ENCODE results near the gene TMIE. TPM values are rescaled to one million over a fixed set of nuclear protein-coding genes. Genes with fewer than 3 reads are reported as not detected.

TMIE gene
- total RNA-seq, 1 experiment from 2014 or later: not detected

DNA sequence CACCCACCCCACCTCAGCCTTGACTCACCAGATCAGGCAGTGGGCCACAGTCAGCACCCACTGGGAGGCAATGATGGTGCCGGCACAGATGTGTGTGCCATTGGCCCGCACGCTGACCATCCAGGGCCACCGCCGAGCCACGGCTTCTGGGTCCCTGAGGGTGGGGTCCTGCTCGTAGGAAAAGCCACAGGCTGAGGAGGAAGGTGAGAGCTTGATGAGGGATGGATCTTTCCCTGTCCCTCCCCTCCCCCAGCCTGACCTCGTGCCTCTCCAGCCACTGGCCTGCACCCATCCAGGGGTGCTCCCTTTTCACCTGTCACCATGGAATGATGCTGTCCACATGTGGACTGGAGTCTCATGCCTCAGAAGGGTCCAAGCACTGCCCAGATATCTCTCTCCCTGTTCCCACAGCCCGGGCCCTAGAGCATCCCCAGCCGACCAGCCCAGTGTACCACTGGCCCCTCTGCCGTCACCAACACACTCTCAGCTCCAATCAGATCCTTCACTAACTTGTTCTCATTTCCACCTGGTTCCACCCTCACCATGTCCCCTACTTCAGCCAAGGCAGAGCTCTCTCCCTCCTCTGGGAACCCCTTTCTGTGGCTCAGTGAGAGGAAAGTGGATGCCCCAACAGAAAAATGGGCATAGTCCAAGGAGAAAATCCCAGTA lies 14.4 kb downstream of the TMIE start:
- H3K9me3 Mint-ChIP-seq (ENCODE audit: unreplicated experiment): no peaks in the 10 kb centered on the region
- CTCF ChIA-PET: no interaction called here
- intact Hi-C loops (cut with micrococcal nuclease; ENCODE audit: unreplicated experiment): no loop called here
- Histone ChIP-seq H3K4me1 (peaks cover 10% of the 10 kb centered on the region), H3K36me3 (ENCODE audit: control insufficient read depth, insufficient read depth, low read length) (no peaks in the 10 kb centered on the region), H3K9me3 (no peaks in the 10 kb centered on the region), H3K4me3 (ENCODE audit: low read depth, low read length) (no peak overlapping the region), H3K27me3 (replicated peaks; ENCODE audit: control insufficient read depth, insufficient read depth, low read length) (no peaks in the 10 kb centered on the region)
- BruUV-seq (replicated peaks): no TSS peak
- TF ChIP-seq, protein P1, sequence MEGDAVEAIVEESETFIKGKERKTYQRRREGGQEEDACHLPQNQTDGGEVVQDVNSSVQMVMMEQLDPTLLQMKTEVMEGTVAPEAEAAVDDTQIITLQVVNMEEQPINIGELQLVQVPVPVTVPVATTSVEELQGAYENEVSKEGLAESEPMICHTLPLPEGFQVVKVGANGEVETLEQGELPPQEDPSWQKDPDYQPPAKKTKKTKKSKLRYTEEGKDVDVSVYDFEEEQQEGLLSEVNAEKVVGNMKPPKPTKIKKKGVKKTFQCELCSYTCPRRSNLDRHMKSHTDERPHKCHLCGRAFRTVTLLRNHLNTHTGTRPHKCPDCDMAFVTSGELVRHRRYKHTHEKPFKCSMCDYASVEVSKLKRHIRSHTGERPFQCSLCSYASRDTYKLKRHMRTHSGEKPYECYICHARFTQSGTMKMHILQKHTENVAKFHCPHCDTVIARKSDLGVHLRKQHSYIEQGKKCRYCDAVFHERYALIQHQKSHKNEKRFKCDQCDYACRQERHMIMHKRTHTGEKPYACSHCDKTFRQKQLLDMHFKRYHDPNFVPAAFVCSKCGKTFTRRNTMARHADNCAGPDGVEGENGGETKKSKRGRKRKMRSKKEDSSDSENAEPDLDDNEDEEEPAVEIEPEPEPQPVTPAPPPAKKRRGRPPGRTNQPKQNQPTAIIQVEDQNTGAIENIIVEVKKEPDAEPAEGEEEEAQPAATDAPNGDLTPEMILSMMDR (IDR thresholded peaks at IDR 0.05; ENCODE audit: insufficient read depth in 1 of 2, low read depth in 1 of 2, low read length in 1 of 2, severe bottlenecking in 1 of 2, unreplicated experiment in 1 of 2): no peak
- peak in 1 of 2 experiments; percentile 12 for DNase-seq
- H3K27me3 Mint-ChIP-seq (ENCODE audit: insufficient read depth, unreplicated experiment): no peaks in the 10 kb centered on the region
- H3K27ac Mint-ChIP-seq (ENCODE audit: unreplicated experiment): no peak overlapping the region
- H3K4me3 Mint-ChIP-seq (ENCODE audit: unreplicated experiment): no peak overlapping the region
- H3K4me1 Mint-ChIP-seq (ENCODE audit: low read depth, unreplicated experiment): no peaks in the 10 kb centered on the region
- H3K36me3 Mint-ChIP-seq (ENCODE audit: insufficient read depth, unreplicated experiment): peaks cover 6% of the 10 kb centered on the region
- POLR2A ChIA-PET: no interaction called here

- CTCF ChIA-PET: no interaction called here
Measured at GRCh38 chr3:46716461-46717441, 15.6 kb downstream of the TMIE start.

More at GRCh38 chr3:46716461-46717441, 15.6 kb downstream of the TMIE start:
- TF ChIP-seq, protein P1 (IDR thresholded peaks at IDR 0.05; ENCODE audit: insufficient read depth in 1 of 2, low read depth in 1 of 2, low read length in 1 of 2, severe bottlenecking in 1 of 2, unreplicated experiment in 1 of 2): no peak
- no peaks in the 10 kb centered on the region for H3K27me3 Mint-ChIP-seq (ENCODE audit: insufficient read depth, unreplicated experiment)
- H3K36me3 Mint-ChIP-seq (ENCODE audit: insufficient read depth, unreplicated experiment): peaks cover 6% of the 10 kb centered on the region
- Histone ChIP-seq H3K4me3 (ENCODE audit: low read depth, low read length) (no peak overlapping the region), H3K9me3 (no peaks in the 10 kb centered on the region), H3K27me3 (replicated peaks; ENCODE audit: control insufficient read depth, insufficient read depth, low read length) (no peaks in the 10 kb centered on the region), H3K4me1 (peaks cover 3% of the 10 kb centered on the region), H3K36me3 (ENCODE audit: control insufficient read depth, insufficient read depth, low read length) (no peaks in the 10 kb centered on the region)
- peak in 1 of 2 experiments; percentile 26 for DNase-seq
- H3K9me3 Mint-ChIP-seq (ENCODE audit: unreplicated experiment): no peaks in the 10 kb centered on the region
- intact Hi-C loops (cut with micrococcal nuclease; ENCODE audit: unreplicated experiment): no loop called here
- H3K4me1 Mint-ChIP-seq (ENCODE audit: low read depth, unreplicated experiment): no peaks in the 10 kb centered on the region
- H3K4me3 Mint-ChIP-seq (ENCODE audit: unreplicated experiment): no peak overlapping the region
- BruUV-seq (replicated peaks): no TSS peak
- POLR2A ChIA-PET: no interaction called here
- H3K27ac Mint-ChIP-seq (ENCODE audit: unreplicated experiment): no peak overlapping the region

Measured in Caco-2 (cell line).